Thyroid gland (tissue), 4 donors: ENCODE measurements around the gene CMTM8. TPM values are rescaled to one million over a fixed set of nuclear protein-coding genes. Genes with fewer than 3 reads are reported as not detected.

Experiments used
- DNase-seq, 2 donors: peaks; one replicate each; pipeline ENCODE4 v3.0.0-alpha.2; 2019
- H3K27ac ChIP-seq, 3 donors: fragments of 200-600 bp; sonication (generic); 1 replicate in 2 of 3; 2 replicates in 1 of 3; pipeline ENCODE4 v1.5.1; 2016 to 2019; ENCODE audit warnings: mild to moderate bottlenecking in 1 of 3, moderate library complexity in 1 of 3
- H3K27me3 ChIP-seq: fragments of 200-600 bp; sonication (generic); one replicate; pipeline ENCODE4 v1.5.1; 2019
- H3K36me3 ChIP-seq, 2 donors: fragments of 200-600 bp; sonication (generic); one replicate each; pipeline ENCODE4 v1.5.1; 2016 to 2019
- H3K4me1 ChIP-seq, 2 donors: fragments of 200-600 bp; sonication (generic); one replicate each; pipeline ENCODE4 v1.5.1; 2017 to 2019
- H3K4me3 ChIP-seq, 3 donors: fragments of 200-600 bp; sonication (generic); replicated peaks in 1 of 3; 1 replicate in 2 of 3; 2 replicates in 1 of 3; pipeline ENCODE4 v1.5.1; 2016; ENCODE audit warnings: mild to moderate bottlenecking in 1 of 3
- H3K9me3 ChIP-seq: fragments of 200-600 bp; sonication (generic); one replicate; pipeline ENCODE4 v1.5.1; 2017
- POLR2A ChIP-seq, 2 donors: fragments of 450-650 bp; IDR thresholded peaks; one replicate each; pipeline ENCODE4 v1.6.1; 2017; ENCODE audit warnings: antibody characterized with exemption in 2 of 2, mild to moderate bottlenecking in 2 of 2, moderate library complexity in 1 of 2
- WGBS, 2 donors: methylation state at CpG; one replicate each; pipeline ENCODE4 v1.1.5; 2017; 5-methylcytosine and 5-hydroxymethylcytosine counted together
- intact Hi-C: fragments of 100-400 bp; cut with DNase I; formaldehyde crosslinking; loops from one replicate; pipeline ENCODE4 v1.15.1; 2023
- total RNA-seq, 4 donors: library from RNA; depleted of rRNA; stranded (reverse); fragments of >200 nt; gene quantifications; one replicate each; pipeline ENCODE4 v1.2.3, GENCODE V29; 2016
- TF ChIP-seq, protein P1 (sequence below), 6 experiments: fragments of 200-600 bp in 3 of 6; fragments of 450-650 bp in 3 of 6; sonication (generic) in 3 of 6; IDR thresholded peaks; one replicate each; pipeline ENCODE4 v1.5.1; 2016 to 2019; ENCODE audit warnings: antibody characterized with exemption in 6 of 6, mild to moderate bottlenecking in 2 of 6, inconsistent platforms in 1 of 6, moderate library complexity in 1 of 6

The CMTM8 gene
- total RNA-seq, 4 donors from 2014 or later = 6.6 to 17.3 (median 11.0) TPM

DNA sequence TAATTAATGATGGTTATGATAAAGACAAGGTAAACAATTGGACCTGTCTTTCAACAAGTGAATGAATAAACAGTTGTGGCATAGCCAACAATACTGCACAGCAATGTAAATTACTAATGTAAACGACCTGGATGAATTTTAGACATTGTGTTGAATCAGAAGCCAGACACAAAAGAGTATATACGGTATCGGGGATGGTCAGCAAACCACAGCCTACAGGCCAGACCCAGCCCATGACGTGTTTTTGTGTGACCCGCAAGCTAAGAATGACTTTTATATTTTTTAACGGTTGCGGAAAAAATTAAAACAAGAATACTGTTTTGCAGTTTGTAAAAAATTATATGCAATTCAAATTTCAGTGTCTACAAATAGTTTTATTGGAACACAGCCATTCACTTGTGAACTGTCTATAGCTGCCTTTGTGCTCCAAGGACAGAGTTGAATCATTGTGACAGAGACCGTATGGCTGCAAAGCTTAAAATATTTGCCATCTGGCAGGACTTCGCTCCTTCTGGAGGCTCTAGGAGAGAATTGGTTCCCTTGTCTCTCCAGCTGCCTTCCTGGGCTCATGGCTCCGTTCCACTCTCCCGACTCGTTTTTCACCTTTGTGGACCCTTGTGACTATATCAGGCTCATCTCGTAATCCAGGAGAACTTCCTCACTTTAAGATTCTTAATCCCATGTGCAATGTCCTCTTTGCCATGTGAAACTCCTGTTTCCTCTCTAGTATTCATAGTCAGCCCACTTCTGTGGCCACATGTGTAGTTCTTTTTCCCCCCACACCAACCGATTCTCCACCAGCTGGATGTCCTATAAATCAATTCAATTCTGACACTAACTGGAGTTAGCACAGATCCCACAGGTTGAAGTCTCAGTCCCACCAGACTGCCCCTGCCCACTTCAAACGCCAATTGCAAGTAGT lies 72.7 kb downstream of the CMTM8 start:
- H3K9me3 ChIP-seq = no peaks in the 10 kb centered on the region
- no peak overlapping the region for H3K27ac ChIP-seq
- H3K27me3 ChIP-seq = no peaks in the 10 kb centered on the region
- DNase-seq = no peak
- TF ChIP-seq, protein P1, sequence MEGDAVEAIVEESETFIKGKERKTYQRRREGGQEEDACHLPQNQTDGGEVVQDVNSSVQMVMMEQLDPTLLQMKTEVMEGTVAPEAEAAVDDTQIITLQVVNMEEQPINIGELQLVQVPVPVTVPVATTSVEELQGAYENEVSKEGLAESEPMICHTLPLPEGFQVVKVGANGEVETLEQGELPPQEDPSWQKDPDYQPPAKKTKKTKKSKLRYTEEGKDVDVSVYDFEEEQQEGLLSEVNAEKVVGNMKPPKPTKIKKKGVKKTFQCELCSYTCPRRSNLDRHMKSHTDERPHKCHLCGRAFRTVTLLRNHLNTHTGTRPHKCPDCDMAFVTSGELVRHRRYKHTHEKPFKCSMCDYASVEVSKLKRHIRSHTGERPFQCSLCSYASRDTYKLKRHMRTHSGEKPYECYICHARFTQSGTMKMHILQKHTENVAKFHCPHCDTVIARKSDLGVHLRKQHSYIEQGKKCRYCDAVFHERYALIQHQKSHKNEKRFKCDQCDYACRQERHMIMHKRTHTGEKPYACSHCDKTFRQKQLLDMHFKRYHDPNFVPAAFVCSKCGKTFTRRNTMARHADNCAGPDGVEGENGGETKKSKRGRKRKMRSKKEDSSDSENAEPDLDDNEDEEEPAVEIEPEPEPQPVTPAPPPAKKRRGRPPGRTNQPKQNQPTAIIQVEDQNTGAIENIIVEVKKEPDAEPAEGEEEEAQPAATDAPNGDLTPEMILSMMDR (IDR thresholded peaks at IDR 0.05) = no peak
- TF ChIP-seq POLR2A (IDR thresholded peaks at IDR 0.05) = no peak
- H3K36me3 ChIP-seq = no peaks in the 10 kb centered on the region
- no peak overlapping the region for H3K4me3 ChIP-seq
- 88 to 89% methylated on average over 15 of the region's 15 CpGs for WGBS, 2 donors
- H3K4me1 ChIP-seq = peaks cover 17 to 30% of the 10 kb centered on the region in 2 donors
- intact Hi-C loops = no loop called here

GRCh38 chr3:32312251-32312650 lies 73.8 kb downstream of the CMTM8 start:
- TF ChIP-seq, protein P1 (IDR thresholded peaks at IDR 0.05) = no peak
- no peak for TF ChIP-seq POLR2A (IDR thresholded peaks at IDR 0.05)
- Histone ChIP-seq H3K4me3 (no peak overlapping the region), H3K27me3 (no peaks in the 10 kb centered on the region), H3K27ac (no peak overlapping the region), H3K9me3 (no peaks in the 10 kb centered on the region), H3K36me3 (no peaks in the 10 kb centered on the region), H3K4me1 (peaks cover 17 to 30% of the 10 kb centered on the region in 2 donors)
- intact Hi-C loops = no loop called here
- DNase-seq = no peak
- 78 to 81% methylated on average over 1 of the region's 1 CpG for WGBS, 2 donors

DNA sequence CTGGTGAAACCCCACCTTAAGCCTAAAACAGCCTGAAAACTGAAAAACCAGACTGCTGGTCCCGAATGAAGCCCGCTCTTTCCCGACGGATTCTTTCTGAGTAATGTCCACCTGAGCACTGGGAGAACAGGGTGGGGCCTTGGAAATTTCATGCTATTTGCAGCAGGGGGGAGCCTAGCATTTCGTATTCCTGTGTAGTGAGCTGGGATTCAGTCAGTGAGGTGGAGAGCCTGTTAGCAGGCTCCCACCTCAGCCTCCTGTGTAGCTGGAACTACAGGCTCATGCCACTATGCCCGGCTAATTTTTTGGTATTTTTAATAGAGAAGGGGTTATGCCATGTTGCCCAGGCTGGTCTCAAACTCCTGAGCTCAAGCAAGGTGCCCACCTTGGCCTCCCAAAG lies 74.7 kb downstream of the CMTM8 start:
- H3K36me3 ChIP-seq = no peaks in the 10 kb centered on the region
- 85 to 93% methylated on average over 4 to 6 of the region's 6 CpGs for WGBS, 2 donors
- intact Hi-C loops = no loop called here
- H3K4me3 ChIP-seq = no peak overlapping the region
- peaks cover 10 to 24% of the 10 kb centered on the region in 2 donors for H3K4me1 ChIP-seq
- TF ChIP-seq, protein P1 (IDR thresholded peaks at IDR 0.05) = no peak
- no peak for TF ChIP-seq POLR2A (IDR thresholded peaks at IDR 0.05)
- DNase-seq = no peak
- H3K27me3 ChIP-seq = no peaks in the 10 kb centered on the region
- H3K27ac ChIP-seq = peak overlapping the region in 2 of 3 donors; percentile 35 to 37
- no peaks in the 10 kb centered on the region for H3K9me3 ChIP-seq

- H3K27me3 ChIP-seq = no peaks in the 10 kb centered on the region
- H3K9me3 ChIP-seq = no peaks in the 10 kb centered on the region
- DNase-seq = no peak
- WGBS, 2 donors = 48 to 58% methylated on average over 5 of the region's 5 CpGs
- no peaks in the 10 kb centered on the region for H3K36me3 ChIP-seq
- peaks cover 10 to 21% of the 10 kb centered on the region in 2 donors for H3K4me1 ChIP-seq
- no peak for TF ChIP-seq POLR2A (IDR thresholded peaks at IDR 0.05)
- TF ChIP-seq, protein P1 (IDR thresholded peaks at IDR 0.05) = no peak
- intact Hi-C loops = no loop called here
- peak overlapping the region in 2 of 3 donors; percentile 35 to 37 for H3K27ac ChIP-seq
- no peak overlapping the region for H3K4me3 ChIP-seq
Measured at GRCh38 chr3:32313723-32314473, 75.4 kb downstream of the CMTM8 start.
